Mesendoderm (in vitro differentiated cells): ENCODE results near the gene MSGN1.

Experiments used
- DNase-seq: peaks from one replicate; pipeline ENCODE4 v3.0.0; 2013
- H2AK5ac ChIP-seq: 2 replicates; pipeline ENCODE4 v1.6.1; 2013; ENCODE audit warnings: low read length, inconsistent platforms
- H2BK120ac ChIP-seq: 2 replicates; pipeline ENCODE4 v1.6.1; 2013; ENCODE audit warnings: low read depth, mild to moderate bottlenecking, low read length, moderate library complexity, mixed read lengths
- H2BK15ac ChIP-seq: replicated peaks from 2 replicates; pipeline ENCODE4 v1.6.1; 2013; ENCODE audit warnings: low read depth, mild to moderate bottlenecking, moderate library complexity
- H2BK5ac ChIP-seq: 2 replicates; pipeline ENCODE4 v1.6.1; 2013; ENCODE audit warnings: low read length, inconsistent platforms
- H3K18ac ChIP-seq: 2 replicates; pipeline ENCODE4 v1.6.1; 2013; ENCODE audit warnings: mild to moderate bottlenecking, low read length, mixed read lengths
- H3K23ac ChIP-seq: one replicate; pipeline ENCODE4 v1.6.1; 2013; ENCODE audit warnings: low read length
- H3K27ac ChIP-seq: 2 replicates; pipeline ENCODE4 v1.5.1; 2013; ENCODE audit warnings: low read depth, mild to moderate bottlenecking, inconsistent platforms, low read length, moderate library complexity
- H3K27me3 ChIP-seq: 2 replicates; pipeline ENCODE4 v1.6.1; 2013; ENCODE audit warnings: low read length, control low read depth, mild to moderate bottlenecking, inconsistent platforms; ENCODE audit not compliant: insufficient read depth, poor library complexity
- H3K36me3 ChIP-seq: 2 replicates; pipeline ENCODE4 v1.6.1; 2013; ENCODE audit warnings: low read length, inconsistent platforms; ENCODE audit not compliant: control insufficient read depth, insufficient read depth
- H3K4ac ChIP-seq: one replicate; pipeline ENCODE4 v1.6.1; 2013; ENCODE audit warnings: low read depth, mild to moderate bottlenecking, low read length, moderate library complexity
- H3K4me1 ChIP-seq: 2 replicates; pipeline ENCODE4 v1.6.1; 2013; ENCODE audit warnings: low read depth, low read length, inconsistent platforms; ENCODE audit not compliant: control insufficient read depth
- H3K4me2 ChIP-seq: 2 replicates; pipeline ENCODE4 v1.6.1; 2013; ENCODE audit warnings: low read length
- H3K4me3 ChIP-seq: 2 replicates; pipeline ENCODE4 v1.5.1; 2013; ENCODE audit warnings: mild to moderate bottlenecking, low read length
- H3K56ac ChIP-seq: one replicate; pipeline ENCODE4 v1.6.1; 2013; ENCODE audit warnings: low read length
- H3K79me1 ChIP-seq: 2 replicates; pipeline ENCODE4 v1.6.1; 2013; ENCODE audit warnings: low read length, inconsistent platforms
- H3K79me2 ChIP-seq: 2 replicates; pipeline ENCODE4 v1.6.1; 2013; ENCODE audit warnings: mild to moderate bottlenecking, low read length; ENCODE audit not compliant: control insufficient read depth, insufficient read depth
- H3K9ac ChIP-seq: 2 replicates; pipeline ENCODE4 v1.6.1; 2013; ENCODE audit warnings: low read length, inconsistent platforms
- H4K5ac ChIP-seq: one replicate; pipeline ENCODE4 v1.6.1; 2013; ENCODE audit warnings: low read length
- H4K8ac ChIP-seq: one replicate; pipeline ENCODE4 v1.6.1; 2013; ENCODE audit warnings: low read depth, mild to moderate bottlenecking, control low read depth, low read length, moderate library complexity
- WGBS: extraction: QIAGEN DNeasy Blood & Tissue Kit; methylation state at CpG from one replicate; pipeline ENCODE4 v1.1.7; 2013; ENCODE audit warnings: low lambda C conversion rate, missing lambda C conversion rate; ENCODE audit not compliant: insufficient coverage; ENCODE audit errors: extremely low coverage; 5-methylcytosine and 5-hydroxymethylcytosine counted together

MSGN1 gene

GRCh38 chr2:17839959-17840358 is 23.7 kb downstream of the MSGN1 start:
- Histone ChIP-seq H3K27me3 (no peaks in the 10 kb centered on the region), H3K27ac (no peak overlapping the region), H3K4me2 (no peak overlapping the region), H3K4me1 (no peaks in the 10 kb centered on the region), H3K79me1 (no peaks in the 10 kb centered on the region), H4K5ac (no peak overlapping the region), H3K4me3 (no peak overlapping the region), H2AK5ac (no peak overlapping the region), H2BK5ac (no peak overlapping the region), H2BK15ac (no peak overlapping the region), H3K36me3 (no peaks in the 10 kb centered on the region), H3K79me2 (no peaks in the 10 kb centered on the region), H4K8ac (no peak overlapping the region), H3K9ac (no peak overlapping the region), H3K23ac (no peak overlapping the region), H3K18ac (no peak overlapping the region), H3K56ac (no peak overlapping the region), H2BK120ac (no peak overlapping the region), H3K4ac (no peak overlapping the region)
- WGBS = no CpG with 5 or more reads among the region's 2 CpGs
- no peak for DNase-seq

- H4K8ac ChIP-seq = no peak overlapping the region
- no peak for DNase-seq
- H3K23ac ChIP-seq = no peak overlapping the region
- H3K4me1 ChIP-seq = no peaks in the 10 kb centered on the region
- WGBS = no CpG with 5 or more reads among the region's 2 CpGs
- H3K18ac ChIP-seq = no peak overlapping the region
- H3K4me3 ChIP-seq = no peak overlapping the region
- no peak overlapping the region for H3K4me2 ChIP-seq
- H3K9ac ChIP-seq = no peak overlapping the region
- H2BK120ac ChIP-seq = no peak overlapping the region
- no peaks in the 10 kb centered on the region for H3K79me2 ChIP-seq
- H3K27ac ChIP-seq = no peak overlapping the region
- H2AK5ac ChIP-seq = no peak overlapping the region
- no peaks in the 10 kb centered on the region for H3K79me1 ChIP-seq
- H3K56ac ChIP-seq = no peak overlapping the region
- no peak overlapping the region for H2BK15ac ChIP-seq
- H4K5ac ChIP-seq = no peak overlapping the region
- no peak overlapping the region for H2BK5ac ChIP-seq
- H3K36me3 ChIP-seq = no peaks in the 10 kb centered on the region
- no peaks in the 10 kb centered on the region for H3K27me3 ChIP-seq
- H3K4ac ChIP-seq = no peak overlapping the region
Observed at GRCh38 chr2:17843457-17843856, 27.2 kb downstream of the MSGN1 start.

GRCh38 chr2:17845806-17846205 is 29.5 kb downstream of the MSGN1 start:
- no peak for DNase-seq
- no peak overlapping the region for H2BK5ac ChIP-seq
- H3K4me1 ChIP-seq = no peaks in the 10 kb centered on the region
- H4K5ac ChIP-seq = no peak overlapping the region
- H3K27me3 ChIP-seq = no peaks in the 10 kb centered on the region
- H3K79me1 ChIP-seq = no peaks in the 10 kb centered on the region
- H3K4me2 ChIP-seq = no peak overlapping the region
- H3K9ac ChIP-seq = no peak overlapping the region
- no peaks in the 10 kb centered on the region for H3K36me3 ChIP-seq
- H3K27ac ChIP-seq = no peak overlapping the region
- H3K23ac ChIP-seq = no peak overlapping the region
- H3K4ac ChIP-seq = no peak overlapping the region
- no peak overlapping the region for H2BK15ac ChIP-seq
- no peak overlapping the region for H4K8ac ChIP-seq
- H3K56ac ChIP-seq = no peak overlapping the region
- WGBS = no CpG with 5 or more reads among the region's 7 CpGs
- H3K4me3 ChIP-seq = no peak overlapping the region
- H2BK120ac ChIP-seq = no peak overlapping the region
- no peak overlapping the region for H2AK5ac ChIP-seq
- H3K79me2 ChIP-seq = no peaks in the 10 kb centered on the region
- H3K18ac ChIP-seq = no peak overlapping the region

GRCh38 chr2:17846676-17847075 is 30.4 kb downstream of the MSGN1 start:
- no peak overlapping the region for H3K4me2 ChIP-seq
- H3K23ac ChIP-seq = no peak overlapping the region
- H3K4ac ChIP-seq = no peak overlapping the region
- no peak overlapping the region for H2BK15ac ChIP-seq
- no peak overlapping the region for H3K4me3 ChIP-seq
- DNase-seq = no peak
- H3K79me2 ChIP-seq = no peaks in the 10 kb centered on the region
- no peak overlapping the region for H3K9ac ChIP-seq
- WGBS = no CpG with 5 or more reads among the region's 3 CpGs
- no peaks in the 10 kb centered on the region for H3K4me1 ChIP-seq
- no peak overlapping the region for H3K18ac ChIP-seq
- no peak overlapping the region for H4K8ac ChIP-seq
- no peak overlapping the region for H4K5ac ChIP-seq
- H3K56ac ChIP-seq = no peak overlapping the region
- no peaks in the 10 kb centered on the region for H3K79me1 ChIP-seq
- H3K36me3 ChIP-seq = no peaks in the 10 kb centered on the region
- no peak overlapping the region for H2AK5ac ChIP-seq
- H2BK120ac ChIP-seq = no peak overlapping the region
- no peak overlapping the region for H2BK5ac ChIP-seq
- H3K27ac ChIP-seq = no peak overlapping the region
- H3K27me3 ChIP-seq = no peaks in the 10 kb centered on the region

- Histone ChIP-seq H3K23ac (no peak overlapping the region), H2BK120ac (no peak overlapping the region), H3K9ac (no peak overlapping the region), H3K4ac (no peak overlapping the region), H3K36me3 (no peaks in the 10 kb centered on the region), H4K5ac (no peak overlapping the region), H3K4me1 (no peaks in the 10 kb centered on the region), H2AK5ac (no peak overlapping the region), H3K27me3 (no peaks in the 10 kb centered on the region), H3K4me2 (no peak overlapping the region), H3K4me3 (no peak overlapping the region), H2BK15ac (no peak overlapping the region), H3K18ac (no peak overlapping the region), H4K8ac (no peak overlapping the region), H3K79me1 (no peaks in the 10 kb centered on the region), H3K79me2 (no peaks in the 10 kb centered on the region), H3K27ac (no peak overlapping the region), H2BK5ac (no peak overlapping the region), H3K56ac (no peak overlapping the region)
- DNase-seq = no peak
- WGBS = no CpG with 5 or more reads among the region's 2 CpGs
Observed at GRCh38 chr2:17847236-17847635, 31.0 kb downstream of the MSGN1 start.

- H4K5ac ChIP-seq = no peak overlapping the region
- no peak overlapping the region for H3K23ac ChIP-seq
- no peak overlapping the region for H2AK5ac ChIP-seq
- H3K36me3 ChIP-seq = no peaks in the 10 kb centered on the region
- no peak overlapping the region for H3K27ac ChIP-seq
- no peak overlapping the region for H3K4ac ChIP-seq
- no peak overlapping the region for H2BK120ac ChIP-seq
- no peak overlapping the region for H3K56ac ChIP-seq
- no peak overlapping the region for H3K4me3 ChIP-seq
- no peak overlapping the region for H4K8ac ChIP-seq
- no peaks in the 10 kb centered on the region for H3K79me1 ChIP-seq
- H3K9ac ChIP-seq = no peak overlapping the region
- H3K27me3 ChIP-seq = no peaks in the 10 kb centered on the region
- WGBS = no CpG with 5 or more reads among the region's 5 CpGs
- H3K4me2 ChIP-seq = no peak overlapping the region
- no peak overlapping the region for H3K18ac ChIP-seq
- H2BK15ac ChIP-seq = no peak overlapping the region
- no peak overlapping the region for H2BK5ac ChIP-seq
- no peak for DNase-seq
- no peaks in the 10 kb centered on the region for H3K79me2 ChIP-seq
- H3K4me1 ChIP-seq = no peaks in the 10 kb centered on the region
Observed at GRCh38 chr2:17849275-17849674, 33.0 kb downstream of the MSGN1 start.
